Activated T-helper 1 cell treated with Interleukin-2 at 50 U/mL for 16 hours (primary cell): Measurements from ENCODE around the gene AAGAB.
"Not testable (repeated sequence)": the region's sequence is repeated elsewhere in the genome, so short reads cannot be mapped to it uniquely, and the experiment has no call there.

ENCODE experiments used
- DNase-seq: peaks from one replicate; pipeline ENCODE4 v3.0.0-alpha.2; 2020; ENCODE audit warnings: low read depth

The AAGAB gene, protein sequence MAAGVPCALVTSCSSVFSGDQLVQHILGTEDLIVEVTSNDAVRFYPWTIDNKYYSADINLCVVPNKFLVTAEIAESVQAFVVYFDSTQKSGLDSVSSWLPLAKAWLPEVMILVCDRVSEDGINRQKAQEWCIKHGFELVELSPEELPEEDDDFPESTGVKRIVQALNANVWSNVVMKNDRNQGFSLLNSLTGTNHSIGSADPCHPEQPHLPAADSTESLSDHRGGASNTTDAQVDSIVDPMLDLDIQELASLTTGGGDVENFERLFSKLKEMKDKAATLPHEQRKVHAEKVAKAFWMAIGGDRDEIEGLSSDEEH

DNA sequence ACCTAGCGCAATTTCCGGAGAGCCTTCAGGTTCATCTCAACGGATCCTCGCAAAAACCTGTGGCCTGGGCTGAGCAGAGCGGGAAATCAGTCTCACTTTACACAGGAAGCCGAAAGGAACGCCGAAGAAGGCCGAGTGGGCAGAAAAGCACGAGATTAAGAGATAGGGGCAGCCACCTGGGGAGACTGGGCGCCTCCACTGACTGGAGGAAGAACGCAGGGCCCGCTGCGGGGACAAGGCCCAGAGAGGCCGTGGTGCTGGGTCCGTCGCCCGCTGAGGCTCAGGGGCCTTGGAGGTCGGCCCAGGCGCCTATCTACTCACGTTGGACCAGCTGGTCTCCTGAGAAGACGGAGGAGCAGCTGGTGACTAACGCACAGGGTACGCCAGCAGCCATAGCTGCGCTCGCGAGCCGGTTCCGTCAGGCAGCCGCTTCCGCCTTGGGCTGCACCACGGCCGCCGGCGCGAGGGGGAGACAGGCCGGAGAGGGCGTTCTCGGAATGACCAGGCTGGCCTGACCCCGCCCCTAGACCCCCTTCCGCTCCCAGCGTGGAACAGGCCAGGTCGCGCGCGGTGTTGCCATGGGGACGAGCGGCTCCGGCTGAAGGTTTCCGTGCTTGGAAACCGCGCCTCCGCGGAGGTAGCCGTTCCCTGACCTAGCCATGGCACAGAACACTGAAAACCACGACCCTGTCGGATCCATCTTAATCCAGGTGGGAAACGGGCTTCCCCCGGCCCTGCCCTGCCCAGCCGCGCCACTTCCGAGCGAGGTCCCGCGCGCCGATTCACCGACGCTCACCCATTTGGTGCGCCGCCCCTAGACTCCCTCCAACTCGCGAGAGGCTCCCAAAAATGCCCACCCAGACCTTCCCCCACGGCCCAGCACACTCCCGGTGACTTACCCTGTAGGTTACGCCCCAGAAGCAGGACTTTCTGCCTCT is at the start of gene AAGAB, which contains the start of gene IQCH:
AAGAB (minus strand) TSS at position 424 of the 938 bp plus-strand sequence; CDS start at position 394, 30 bp downstream.
IQCH (plus strand) TSS at position 549 of the 938 bp plus-strand sequence; CDS start at position 660, 111 bp downstream.
- DNase-seq = peak; percentile 96

DNA sequence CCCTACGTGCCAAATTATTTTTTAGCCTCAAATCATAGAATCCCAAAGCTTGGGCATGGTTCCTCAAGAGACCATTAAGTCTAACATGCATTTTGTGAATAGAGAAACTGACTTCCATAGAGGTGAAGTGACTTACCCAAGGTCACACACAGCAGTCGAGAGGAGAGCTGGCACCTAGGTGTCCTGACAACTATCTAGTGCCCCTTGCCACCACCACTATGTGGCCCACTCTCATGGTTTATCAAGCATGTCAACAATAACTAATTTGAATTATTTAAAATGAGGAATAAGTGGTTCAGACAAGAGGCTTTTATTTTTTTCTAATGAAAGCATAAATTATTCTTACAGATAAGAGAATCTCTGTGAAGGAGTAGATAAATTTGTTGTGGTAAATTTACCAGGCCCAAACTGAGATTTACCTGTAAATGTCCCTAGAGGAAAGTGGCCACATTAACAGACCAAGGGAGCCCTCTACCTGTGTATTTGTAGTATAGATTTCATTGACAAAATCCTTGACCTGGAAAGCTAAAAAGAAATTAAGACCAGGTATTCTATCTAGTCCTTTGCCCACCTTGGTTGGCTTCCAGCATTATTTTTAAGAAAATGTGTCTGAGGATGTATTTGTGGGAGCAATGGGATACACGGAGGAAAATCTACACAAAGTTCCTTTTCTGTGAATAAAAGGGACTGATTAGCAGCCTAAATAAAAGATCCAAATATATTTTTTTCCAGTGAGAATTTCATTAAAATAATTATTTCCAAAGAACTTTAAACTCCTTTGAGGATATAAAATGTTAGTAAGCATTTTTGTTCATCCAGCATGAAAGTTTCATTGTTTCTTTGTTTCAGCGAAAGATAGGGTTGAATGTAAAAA is 49.3 kb upstream of the AAGAB start:
- DNase-seq = no peak

DNA sequence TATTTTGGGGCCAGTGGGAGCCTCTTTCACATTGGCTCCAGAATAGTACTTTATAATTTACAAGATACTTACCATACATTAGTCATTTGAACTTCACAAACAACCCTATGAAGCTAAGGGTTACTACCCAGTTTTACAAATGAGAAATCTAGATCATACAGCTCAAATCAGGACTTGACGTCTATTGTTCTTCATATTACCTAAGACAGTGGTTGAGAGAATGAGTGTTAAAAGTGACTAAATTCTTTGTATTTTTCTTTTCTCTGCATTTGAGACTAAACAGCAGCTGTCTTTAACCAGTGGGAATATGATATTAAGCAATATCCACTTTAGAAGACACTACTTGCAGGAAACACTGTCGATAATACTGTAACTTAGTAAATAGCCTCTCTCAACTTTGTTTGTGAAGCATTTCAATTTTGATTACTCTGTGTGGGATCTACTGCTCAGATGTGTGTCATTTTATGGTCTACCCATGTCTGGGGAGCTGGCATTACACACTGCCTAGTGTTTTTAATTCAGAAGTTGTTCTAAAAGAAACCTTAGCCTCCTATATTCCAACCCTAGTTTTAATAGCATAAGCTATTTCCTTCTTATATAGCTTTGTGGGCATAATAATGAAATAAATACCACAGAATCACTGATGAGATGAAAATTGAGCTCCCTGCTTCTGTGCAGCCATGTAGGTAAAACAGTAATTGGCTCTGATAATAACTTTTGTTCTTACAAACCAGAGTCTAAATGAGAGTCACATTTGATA is 46.0 kb upstream of the AAGAB start:
- no peak for DNase-seq

DNA sequence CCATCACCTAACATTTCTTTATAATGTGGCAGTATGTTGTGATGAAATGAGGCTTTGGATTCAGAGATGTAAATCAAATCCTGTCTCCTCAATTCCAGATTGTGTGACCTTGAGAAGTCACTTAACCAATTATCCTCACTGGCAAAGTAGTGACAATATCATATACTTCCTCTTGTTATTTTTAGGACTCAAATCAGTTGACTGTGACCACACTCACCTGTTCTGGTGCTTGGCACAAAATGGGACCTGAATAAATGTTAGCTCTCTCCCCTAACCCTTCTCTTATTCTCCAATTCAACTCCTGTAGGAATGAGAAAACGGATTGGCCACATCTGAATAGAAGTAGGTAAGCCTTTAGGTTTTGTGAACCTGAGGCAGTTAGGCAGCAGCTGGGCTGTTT is 42.2 kb upstream of the AAGAB start:
- DNase-seq = no peak

DNA sequence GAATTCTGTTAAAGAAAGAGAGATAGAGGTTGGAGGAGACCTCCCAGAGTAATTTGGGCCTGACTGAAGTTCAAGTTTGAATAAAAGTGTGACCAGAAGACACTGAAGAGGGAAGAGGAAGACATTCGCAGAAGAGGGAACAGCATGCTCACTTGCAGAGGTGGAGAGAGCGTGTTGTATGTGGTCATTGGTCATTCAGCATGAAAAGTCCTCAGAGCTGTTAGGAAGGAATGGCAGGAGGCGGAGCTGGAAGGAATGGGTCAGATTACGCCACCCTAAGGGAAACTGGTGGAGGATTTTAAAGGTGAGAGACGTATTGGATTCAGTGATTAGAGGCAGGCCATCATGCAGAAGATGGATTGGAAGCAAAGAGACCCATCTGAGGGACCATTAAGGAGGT is 41.7 kb upstream of the AAGAB start:
- no peak for DNase-seq

DNA sequence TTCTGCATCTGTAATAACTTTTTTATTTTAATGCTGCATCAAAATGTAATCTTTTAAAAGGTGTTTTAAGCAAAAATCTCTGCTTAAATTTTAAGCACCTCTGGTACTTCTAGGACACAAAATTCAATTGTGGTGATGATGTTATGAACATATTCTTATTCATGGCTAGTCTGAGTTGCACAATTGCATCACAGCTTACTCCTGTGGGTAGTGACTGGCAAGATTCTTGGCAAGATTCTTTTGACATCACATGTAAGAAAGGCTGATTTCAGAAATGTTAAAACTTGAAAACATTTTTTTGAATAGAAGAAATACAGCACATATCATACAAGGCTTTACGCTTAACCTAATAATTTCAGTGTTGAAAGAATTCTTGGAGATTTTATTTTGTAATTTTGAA is 35.9 kb upstream of the AAGAB start:
- DNase-seq = no peak

DNA sequence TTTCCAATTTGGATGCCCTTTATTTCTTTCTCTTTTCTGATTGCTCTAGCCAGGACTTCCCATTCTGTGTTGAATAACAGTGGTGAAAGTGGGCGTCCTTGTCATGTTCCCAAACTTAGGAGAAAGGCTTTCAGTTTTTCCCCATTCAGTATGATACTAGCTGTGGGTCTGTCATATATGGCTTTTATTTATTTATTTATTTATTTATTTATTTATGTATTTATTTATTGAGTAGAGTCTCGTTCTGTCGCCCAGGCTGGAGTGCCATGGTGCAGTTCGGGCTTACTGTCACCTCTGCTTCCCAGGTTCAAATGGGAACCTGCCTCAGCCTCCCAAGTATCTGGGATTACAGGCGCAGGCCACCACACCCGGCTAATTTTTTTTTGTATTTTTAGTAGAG is 31.9 kb upstream of the AAGAB start:
- not testable (repeated sequence) for DNase-seq

DNA sequence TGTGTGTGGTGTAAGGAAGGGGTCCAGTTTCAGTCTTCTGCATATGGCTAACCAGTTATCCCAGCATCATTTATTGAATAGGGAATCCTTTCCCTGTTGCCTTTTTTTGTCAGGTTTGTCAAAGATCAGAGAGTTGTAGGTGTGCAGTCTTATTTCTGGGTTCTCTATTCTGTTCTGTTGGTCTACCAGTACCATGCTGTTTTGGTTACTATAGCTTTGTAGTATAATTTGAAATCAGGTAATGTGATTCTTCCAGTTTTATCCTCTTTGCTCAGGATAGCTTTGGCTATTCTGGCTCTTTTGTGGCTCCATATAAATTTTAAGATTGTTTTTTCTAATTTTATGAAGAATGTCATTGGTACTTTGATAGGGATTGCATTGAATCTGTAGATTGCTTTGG is 31.2 kb upstream of the AAGAB start:
- not testable (repeated sequence) for DNase-seq

DNA sequence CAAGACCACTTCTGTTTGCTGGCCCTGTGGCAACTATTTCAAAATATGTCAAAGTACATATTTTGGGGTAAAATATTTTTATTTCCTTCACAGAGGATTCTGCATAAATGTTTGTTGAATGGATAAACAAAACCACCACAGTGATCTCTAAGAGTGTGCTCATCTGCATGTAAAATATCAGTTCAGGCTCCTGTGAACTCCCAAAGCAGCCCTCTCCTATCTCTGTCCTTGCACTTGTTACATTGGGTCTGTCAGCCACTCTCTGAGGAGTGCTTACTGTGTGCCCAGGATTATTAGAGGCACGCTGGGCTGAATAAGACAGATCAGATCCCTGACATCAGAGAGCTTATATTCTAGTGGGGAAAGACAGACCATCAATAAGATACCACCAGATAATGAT is 27.3 kb upstream of the AAGAB start:
- no peak for DNase-seq

DNA sequence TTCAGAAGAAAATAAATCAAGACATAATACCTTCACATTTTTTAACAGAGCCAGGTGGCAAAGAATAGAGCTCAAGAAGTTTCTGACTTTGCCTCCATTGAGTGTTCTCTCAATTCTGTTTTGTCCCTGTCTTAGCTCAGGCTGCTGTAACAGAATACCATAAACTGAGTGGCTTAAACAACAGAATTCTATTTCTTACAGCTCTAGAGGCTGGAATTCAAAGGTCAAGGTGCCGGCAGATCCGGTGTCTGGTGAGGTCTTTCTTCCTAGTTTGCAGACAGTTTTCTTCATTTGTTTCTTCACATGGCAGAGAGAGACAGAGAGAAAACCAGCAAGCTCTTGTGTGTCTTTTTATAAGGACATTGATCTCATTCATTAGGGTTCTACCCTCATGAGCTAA is 25.8 kb upstream of the AAGAB start:
- no peak for DNase-seq

DNA sequence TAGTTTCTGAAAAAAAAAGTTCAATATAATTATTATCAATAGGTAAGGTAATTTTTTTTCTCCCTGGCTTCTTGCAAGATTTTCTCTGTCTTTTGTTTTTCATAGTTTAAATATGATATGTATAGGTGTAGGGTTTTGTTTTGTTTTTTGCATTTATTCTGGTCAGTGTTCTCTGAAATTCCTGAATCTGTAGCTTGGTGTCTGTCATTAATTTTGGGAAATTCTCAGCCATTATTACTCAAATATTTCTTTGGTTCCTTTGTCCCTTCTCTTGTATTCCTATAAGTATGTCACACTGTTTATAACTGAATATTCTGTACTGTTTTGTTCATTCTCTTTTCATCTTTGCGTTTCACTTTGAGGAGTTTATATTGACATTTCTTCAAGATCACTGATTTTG is 22.2 kb upstream of the AAGAB start:
- no peak for DNase-seq

DNA sequence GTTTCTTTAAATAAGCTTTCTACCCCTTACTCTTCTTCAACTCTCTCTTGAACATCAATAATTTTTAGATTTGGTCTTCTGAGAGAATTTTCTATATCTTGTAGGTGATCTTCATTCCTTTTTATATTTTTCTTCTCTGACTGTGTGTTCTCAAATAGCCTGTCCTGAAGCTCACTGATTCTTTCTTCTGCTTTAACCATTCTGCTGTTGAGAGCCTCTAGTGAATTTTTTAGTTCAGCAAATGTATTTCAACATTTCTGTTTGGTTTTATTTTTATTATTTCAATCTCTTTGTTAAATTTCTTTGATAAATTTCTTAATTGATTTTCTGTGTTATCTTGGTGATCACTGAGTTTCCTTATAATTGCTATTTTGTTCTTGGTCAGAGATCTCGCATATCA is 19.8 kb upstream of the AAGAB start:
- no peak for DNase-seq

DNA sequence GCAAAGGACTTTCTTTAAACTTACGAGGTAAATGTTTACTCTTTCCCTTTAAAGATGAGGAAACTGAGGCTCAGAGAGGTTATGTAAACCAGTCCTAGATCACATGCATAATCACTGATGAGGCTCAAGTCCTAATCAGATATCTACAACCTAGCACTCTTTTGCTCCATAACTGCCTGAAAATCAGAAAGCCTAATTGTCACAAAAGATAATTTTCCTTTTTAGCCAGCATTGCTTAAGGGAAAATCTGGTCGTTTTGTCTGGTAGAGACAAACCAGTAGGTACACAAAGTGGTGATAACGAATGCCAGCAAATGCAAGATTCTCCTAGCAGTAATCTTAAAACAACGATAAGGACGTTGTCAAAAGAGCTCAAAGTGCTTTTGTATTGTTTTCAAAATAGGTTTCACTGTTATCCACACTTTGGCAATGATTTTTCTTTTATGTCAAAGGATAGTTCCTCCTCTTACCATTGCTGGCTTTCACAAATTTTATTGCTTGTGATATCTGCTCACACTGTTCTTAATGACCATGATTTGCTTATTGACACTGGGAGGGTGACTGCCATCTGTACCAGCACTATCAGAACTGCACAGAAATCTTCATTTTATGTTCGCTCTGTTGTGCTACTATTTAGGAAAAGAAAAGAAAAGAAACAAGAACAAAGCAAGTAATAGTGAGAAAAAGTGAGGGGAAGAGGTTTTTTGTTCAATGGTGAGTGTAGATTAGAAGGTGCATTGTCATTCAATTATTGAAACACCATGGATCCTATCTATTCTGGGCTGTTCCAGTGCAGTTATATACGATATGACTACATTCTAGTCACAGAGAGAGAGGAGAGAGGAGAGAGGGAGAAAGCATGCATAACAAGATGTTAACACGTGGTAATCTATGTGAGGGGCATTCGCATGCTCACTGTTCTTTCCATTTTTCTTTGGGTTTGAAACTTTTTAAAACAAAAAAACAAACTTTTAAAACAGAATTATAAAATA is 13.8 kb upstream of the AAGAB start:
- no peak for DNase-seq

DNA sequence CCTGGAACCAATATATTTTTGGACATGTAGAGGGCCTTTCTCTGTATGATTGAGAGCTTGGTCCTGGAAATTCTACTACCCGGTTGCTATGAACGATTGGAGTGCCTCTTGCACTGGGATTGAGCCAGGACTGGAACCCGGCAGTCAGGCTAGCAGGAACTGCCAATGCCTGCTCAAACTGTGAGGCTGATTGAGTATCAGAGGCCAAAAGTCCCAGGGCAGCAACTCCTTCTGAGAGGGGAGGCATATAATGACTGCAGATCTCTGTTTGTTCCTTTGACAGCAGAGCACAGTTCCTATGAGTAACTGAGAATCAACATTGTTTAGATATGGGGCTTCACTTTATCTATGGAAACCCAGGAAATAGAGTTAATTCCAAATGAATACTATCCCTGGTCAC is 13.0 kb upstream of the AAGAB start:
- no peak for DNase-seq

DNA sequence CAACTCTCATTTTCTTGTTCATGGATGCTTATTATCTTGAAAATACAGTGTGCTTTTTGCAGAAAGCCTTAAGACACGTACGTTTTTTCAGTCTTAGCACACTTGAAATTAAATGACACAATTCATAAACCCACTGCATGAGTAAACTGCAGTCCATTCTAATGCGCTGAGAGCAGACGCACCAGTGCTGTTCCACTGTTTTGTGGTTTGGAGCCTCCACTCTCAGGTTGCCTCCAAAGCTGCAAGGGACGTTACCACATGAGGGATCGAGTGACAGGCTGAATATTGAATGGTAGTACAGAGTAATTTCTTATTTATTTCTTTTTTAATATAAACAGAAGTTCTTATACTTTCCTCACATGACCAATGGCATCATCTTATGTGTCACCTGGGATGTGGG is 12.4 kb upstream of the AAGAB start:
- DNase-seq = no peak

DNA sequence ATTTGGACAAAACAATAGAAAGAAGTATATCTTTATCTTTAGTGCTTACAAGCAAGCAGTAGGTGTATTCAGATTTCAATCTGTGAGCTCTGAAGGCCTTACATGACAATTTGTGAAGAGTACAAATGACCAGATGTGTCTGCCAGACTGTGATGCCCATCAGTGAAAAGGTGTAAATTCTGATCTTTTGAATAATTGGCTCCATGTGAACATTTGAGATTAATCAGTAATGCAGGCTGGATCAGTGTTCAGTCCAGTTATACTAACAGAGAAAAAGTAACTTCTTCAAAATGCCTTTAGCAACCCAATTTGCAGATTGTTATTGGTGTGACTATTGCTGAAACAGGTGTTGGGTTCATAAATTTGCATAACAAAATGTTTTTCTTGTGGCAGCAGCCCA is 5.3 kb upstream of the AAGAB start:
- DNase-seq = no peak

DNA sequence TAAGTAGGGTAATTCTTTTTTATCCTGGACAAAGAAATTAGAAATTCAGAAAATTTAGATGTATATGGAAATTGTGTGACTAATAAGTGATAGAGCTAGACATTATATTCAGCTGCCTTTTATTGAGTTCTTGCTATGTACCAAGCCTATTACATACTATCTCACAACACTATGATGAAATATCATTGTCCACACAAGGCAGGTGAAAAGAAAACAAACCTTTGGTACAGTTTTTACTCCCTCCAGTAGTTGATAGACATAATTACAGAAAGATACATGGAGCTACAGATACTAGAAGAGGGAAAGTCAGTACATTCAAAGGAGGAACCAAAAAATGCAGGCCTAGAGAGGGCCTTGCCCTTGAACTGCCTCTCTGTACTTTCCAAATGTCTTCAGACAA is 4.9 kb upstream of the AAGAB start:
- DNase-seq = no peak

DNA sequence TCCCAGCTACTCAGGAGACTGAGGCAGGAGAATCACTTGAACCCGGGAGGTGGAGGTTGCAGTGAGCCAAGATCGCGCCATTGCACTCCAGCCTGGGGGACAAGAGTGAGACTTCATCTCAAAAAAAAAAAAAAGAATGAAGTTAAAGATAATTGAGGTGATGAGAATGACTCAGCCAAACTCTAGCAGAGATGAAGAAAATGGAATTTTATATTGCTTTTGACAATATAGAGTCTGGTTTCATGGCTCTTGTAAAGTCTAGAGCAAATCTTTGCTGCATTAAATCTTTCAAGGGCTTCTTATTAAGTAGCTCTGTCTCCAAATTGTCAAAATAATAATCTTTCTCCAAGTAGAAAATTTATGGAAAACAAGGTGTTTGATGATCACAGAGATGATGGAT is 4.0 kb upstream of the AAGAB start:
- not testable (repeated sequence) for DNase-seq

DNA sequence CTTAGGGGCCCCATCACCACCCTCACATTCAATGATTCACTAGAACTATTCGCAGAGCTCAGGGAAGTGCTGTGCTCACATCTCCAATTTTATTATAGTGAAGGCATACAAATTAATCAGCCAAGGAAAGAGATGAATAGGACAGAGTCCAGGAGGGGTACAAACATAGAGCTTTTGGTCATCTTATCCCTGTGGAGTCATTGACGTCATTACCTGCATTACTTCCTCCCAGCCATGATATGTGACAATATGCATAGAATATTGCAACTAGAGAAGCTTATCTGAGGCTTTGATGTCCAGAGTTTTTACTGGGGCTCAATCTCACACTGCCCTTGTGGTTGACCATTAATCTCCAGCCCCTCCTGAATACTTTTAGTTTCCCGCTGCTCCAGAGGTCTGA is 1.6 kb upstream of the AAGAB start:
- no peak for DNase-seq

DNA sequence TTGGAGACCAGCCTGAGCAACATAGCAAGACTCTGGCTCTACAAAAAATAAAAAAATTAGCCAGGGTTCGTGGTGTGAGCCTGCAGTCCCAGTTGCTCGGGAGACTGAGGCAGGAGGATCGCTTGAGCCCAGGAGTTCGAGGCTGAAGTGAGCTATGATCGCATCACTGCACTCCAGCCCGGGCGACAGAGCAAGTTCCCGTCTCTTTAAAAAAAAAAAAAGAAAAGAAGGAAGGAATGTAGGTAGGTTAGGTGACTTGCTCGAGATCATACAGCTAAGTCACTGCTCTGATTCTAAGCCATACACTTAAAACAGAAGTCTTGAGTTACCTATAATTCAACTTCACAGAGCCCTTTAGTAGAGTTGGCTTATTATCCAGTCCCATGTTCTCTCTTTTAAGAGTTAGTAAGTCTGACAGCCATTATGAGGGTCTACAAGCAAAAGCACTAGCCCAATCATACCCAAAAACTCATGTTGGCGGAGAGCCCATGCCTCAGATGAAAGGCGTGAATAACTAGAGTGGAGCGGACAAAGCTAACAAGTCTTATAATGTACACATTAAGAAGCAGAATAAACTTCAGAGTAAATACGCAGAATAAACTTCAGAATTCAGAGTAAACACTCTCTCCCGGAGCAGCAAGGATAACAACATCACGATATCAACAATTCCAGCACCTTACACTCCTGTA is 768 bp downstream of the AAGAB start:
- no peak for DNase-seq
